GM21529 (cell line): ENCODE results near the gene MAEA.
"Not testable (repeated sequence)": the region's sequence is repeated elsewhere in the genome, so short reads cannot be mapped to it uniquely, and the experiment has no call there.

Source experiments
- ATAC-seq: cut with Tn5 transposase; IDR thresholded peaks from one replicate; pipeline ENCODE4 v1.9.1; 2021; ENCODE audit not compliant: unreplicated experiment

MAEA gene

GRCh38 chr4:1364217-1364616, 74.5 kb downstream of the MAEA start:
- no peak for ATAC-seq

DNA sequence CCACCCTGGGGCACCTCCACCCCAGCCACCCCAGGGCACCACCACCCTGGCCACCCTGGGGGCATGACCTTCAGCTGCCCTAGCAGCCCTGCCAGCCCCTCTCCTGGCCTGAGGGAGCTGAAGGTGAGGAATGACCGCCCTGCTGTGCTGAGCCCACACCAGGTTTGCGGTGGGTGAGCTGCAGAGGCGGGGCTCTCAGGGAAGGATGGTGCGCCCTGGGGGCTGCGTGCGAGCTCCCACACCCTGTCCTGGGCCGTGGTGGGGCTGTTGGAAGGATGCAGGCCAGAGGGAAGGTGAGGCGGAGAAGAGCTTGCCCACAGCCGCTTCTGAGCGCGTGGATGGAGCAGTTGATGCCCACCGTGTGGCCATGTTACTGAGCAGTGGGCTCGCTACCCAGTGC, 75.1 kb downstream of the MAEA start:
- no peak for ATAC-seq

DNA sequence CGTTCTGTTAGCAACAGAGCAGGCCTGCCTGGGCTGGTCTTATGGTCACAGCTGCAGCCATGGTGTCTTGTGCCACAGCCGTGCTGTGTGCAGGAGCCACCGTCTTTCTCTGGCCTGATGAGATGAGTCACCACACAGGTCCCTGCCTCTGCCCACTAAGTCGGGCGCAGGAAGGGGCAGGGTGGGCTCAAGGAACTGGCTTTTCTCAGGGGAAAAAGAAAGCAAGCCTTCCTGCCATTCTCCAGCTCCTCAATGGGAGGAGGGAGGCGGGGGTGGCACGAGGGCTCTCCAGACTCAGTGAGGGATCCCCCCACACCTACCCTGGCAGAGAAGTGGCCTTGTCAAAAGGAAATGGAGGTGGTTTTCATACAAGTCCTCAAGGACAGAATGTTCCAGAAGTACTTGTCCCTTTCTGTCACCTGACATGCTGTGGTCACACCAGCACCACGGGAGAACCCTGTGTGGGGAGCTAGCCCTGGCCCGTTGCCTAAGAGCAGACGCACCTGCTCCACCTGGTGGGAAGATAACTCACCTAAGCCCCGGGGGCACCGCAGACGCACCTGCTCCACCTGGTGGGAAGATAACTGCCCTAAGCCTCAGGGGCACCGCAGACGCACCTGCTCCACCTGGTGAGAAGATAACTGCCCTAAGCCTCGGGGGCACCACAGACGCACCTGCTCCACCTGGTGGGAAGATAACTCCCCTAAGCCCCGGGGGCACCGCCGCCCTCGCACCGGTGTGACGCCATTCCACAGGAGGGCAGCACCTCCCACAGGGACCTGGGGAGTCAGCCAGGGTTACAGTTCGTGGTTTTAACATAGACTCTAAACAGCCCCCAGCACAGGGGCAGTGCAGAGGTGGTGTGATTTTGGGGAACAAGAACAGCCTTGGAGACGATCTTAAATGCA, 75.8 kb downstream of the MAEA start:
- ATAC-seq = no peak

GRCh38 chr4:1366371-1367229, 76.9 kb downstream of the MAEA start:
- no peak for ATAC-seq

DNA sequence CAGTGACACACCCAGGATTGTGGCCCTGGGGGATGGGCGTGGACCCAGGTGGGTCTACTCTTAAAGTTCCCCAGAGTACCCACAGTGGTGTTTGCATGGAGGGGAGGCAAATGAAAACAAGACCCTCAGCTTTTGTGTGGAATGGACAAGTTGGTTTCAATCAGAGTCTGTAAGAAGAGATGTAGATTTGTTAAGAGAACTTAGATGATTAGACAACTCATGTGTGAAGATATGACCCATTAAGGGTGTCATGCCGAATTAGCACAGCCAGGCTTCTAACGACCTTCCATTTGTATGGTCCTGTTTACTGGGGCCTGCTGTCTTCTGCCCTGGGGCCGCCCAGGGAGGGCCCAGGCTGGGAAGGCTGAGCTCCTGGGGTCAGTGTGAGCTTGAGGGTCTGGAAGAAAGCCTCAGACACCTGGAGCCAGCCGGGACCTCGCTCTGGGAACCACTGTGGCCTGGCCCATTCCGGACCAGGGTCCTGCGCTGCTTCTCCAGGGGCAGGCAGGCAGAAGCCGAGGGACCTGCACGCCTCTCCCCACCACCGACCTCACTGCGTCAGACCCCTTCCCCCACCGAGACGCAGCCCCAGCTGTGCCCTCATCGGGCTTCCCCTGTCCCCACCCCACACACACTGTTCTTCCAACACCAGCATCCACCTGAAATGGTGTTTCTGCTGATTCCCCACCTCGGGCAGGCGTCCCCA, 77.7 kb downstream of the MAEA start:
- no peak for ATAC-seq

DNA sequence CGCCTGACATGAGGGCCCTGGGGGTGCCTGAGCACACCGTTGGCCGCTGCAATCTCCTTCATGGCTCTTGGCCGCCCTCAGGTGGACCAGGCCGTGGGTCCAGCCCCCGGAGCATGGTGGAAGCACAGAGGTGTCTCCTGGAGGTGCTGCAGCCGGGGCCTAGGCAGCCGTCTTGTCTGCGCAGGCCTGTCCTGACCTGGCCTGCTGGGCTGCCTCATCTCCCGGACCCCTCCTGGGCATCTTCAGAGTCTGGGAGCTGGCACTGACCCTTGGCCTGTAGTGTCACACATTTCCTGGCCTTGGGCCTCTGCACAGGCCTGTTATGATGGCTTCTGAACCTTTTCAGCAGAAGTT, 78.2 kb downstream of the MAEA start:
- no peak for ATAC-seq

GRCh38 chr4:1368421-1369090, 78.9 kb downstream of the MAEA start:
- ATAC-seq = no peak

DNA sequence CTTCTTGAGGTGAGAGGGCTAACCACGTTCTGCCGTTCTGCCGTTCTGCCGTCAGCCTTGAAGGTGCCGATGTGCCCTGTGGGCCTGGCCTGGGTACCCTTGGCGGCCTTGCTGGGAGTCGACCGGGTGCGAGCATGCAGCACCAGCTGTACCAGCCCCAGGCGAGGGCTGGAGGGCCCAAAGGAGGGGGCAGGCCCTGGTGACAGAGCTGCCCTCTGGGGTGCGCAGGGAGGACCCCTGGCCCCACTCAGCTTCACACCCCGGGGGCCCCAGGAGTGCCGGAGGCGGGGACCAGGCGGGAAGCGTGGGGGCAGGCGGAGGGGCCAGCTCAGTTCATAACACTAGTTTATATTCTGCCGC, 79.4 kb downstream of the MAEA start:
- ATAC-seq = no peak

DNA sequence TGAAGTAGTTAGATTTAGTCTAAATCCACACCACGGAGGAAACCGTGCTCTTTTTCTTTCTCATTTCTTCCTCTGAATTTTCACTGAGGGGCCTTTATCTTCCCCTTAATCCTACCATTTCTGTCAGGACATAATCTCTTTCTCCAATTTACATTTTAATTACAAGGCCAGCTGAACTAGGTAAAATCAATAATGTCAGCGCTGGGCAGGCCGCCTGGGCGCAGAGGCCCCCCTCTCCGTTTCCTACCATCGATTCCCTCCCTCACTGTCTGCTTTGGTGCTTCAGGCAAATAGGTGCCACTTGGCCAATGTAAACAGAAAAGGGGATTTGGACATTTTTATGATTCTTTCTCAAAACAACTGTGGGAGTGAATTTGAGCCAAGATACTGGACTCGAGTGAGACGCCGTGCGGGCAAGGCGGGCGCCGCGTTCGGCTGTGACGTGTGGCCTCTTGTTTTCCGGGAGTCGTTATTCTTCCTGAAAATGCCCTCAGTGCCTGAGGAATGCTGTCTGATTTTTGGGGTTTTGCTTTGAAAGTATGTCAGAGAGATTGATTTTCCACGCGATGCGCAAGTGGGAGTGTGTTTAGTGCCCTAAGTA, 79.9 kb downstream of the MAEA start:
- no peak for ATAC-seq

DNA sequence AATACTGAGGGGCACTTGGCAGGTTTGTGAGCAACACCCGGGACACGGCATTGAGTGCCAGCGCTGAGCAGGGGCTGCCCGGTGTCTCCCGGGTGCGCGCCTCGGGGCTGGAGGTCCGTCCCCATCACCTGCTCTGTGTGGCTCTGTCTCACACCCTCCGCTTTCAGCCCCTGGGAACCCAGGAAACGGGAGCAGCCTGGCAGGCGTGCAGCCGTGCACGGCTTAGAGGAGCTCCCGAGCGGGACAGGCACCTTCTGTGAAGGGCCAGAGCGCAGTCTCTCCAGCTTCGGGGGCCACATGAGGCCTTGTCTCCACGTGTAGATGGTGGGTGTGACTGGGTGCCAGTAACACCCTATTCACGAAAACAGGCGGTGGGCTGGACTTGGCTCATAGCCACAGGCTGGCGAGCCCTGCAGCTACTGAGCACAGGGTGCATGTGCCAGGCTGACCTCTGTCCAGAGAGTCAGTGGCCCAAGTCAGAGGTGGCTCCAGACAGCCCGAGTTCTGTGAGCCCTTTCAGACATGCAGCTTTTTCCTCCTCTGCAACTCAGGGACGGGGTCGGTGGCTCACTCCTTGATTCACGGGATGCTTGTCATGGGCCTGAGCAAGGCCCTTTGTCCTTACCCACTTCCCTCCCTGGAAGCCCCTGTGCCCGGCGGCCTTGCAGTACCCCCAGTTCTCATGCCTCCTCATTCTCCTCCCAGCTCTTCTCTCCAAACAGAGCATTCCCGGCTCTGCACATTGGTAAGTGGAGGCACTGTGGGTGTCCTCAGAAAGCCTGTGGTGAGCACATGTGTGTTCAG, 80.8 kb downstream of the MAEA start:
- no peak for ATAC-seq

DNA sequence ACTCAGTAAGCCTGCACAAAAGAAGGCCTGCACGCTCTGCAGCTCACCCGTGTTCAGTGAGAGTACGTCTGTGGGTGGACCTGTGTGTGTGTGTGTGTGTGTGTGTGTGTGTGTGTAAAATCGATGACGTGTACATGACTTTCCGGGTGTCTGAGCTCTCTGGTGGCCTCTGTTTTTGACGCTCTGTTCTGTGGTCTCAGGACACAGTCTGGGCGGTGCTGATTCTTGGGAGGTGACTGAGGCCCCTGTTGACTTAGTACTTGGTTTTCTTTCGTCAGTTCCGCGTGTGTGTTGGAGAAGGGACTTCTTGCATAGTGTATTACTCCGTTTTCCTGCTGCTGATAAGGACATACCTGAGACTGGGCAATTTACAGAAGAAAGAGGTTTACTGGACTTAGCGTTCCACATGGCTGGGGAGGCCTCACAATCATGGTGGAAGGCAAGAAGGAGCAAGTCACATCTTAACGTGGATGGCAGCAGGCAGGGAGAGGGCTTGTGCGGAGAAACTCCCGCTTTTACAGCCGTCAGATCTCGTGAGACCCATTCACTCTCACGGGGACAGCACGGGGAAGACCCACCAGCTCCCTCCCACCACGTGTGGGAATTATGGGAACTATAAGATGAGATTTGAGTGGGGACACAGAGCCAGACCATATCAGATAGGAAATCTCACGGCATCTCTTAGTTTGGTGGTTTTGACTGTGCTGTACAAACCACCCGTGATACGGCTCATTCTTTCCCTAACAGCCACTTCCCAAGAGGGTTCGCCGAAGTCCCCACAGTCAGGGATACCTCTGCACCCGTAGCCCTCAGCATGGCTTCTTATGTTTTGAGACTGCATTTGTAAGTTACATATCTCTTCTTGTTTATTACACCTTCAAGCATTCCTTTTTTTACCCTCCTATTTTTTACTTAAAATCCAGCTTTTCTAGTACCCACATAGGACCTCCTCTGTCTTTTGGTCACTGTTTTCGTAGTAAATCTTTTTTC, 81.8 kb downstream of the MAEA start:
- ATAC-seq = no peak

DNA sequence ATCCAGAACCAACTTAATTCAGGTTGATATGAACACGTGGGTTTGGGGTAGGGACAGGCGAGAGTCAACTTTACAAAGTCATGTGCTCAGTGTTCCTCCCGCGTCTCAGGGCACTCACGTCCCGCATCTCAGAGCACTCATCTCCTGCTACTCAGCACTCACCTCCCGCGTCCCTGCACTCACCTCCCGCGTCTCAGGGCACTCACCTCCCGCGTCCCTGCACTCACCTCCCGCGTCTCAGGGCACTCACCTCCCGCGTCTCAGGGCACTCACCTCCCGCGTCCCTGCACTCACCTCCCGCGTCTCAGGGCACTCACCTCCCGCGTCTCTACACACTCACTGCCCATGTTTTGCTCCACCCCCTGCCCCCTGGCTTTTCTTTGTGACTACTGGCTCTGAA, 82.9 kb downstream of the MAEA start:
- ATAC-seq = not testable (repeated sequence)

GRCh38 chr4:1373892-1374705, 84.4 kb downstream of the MAEA start:
- ATAC-seq = no peak

GRCh38 chr4:1374706-1375045, 85.0 kb downstream of the MAEA start:
- no peak for ATAC-seq

GRCh38 chr4:1375051-1375721, 85.5 kb downstream of the MAEA start:
- no peak for ATAC-seq

DNA sequence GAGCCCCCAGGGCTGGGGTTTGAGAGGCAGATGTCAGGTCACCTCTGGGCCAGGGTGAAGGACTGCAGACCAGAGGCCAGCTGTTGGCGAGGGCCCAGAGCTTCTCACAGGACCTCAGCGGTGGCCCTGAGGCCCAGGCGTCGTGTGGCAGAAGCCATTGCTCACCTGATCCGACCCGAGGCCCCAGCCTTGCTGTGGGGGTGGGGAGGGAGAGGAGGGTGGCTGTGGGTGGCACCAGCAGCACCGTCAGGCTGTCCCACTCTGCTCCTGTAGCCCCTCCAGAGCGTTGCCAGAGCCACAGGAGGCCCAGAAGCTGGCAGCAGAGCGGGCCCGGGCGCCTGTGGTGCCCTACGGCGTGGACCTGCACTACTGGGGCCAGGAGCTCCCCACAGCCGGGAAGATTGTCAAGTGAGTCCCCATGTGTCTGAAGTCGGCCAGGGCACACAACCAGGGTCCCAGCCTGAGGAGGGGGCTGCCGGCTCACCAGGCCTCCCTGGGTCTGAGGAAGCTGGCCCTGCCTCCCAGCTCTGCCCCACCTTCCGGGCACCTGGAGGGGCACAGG, 86.2 kb downstream of the MAEA start:
- no peak for ATAC-seq

DNA sequence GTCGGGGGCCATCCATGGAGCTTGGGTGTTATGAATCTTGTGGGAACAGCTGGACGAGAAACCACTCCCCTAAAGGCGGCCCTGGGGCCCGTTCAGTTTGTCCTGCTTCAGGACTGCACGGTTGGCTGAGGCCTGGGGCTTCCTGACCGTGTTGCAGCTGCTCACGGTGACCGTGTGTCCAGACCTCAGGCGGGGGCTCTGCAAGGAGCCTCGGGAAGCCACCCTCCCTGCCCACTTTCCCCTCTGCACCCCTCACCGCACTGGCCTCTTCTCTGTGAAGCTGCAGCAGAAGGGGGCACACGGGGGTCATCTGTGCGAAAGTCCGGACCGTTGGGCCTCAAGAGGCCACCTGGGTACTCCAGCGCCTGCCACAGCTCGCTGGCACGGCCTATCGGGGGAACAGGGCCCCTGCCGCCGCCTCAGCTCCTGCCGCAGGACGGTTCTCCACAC, 86.7 kb downstream of the MAEA start:
- no peak for ATAC-seq
